NCI-H226 (cell line): ENCODE data around the gene CTNND1.
"Not testable (repeated sequence)": the region's sequence is repeated elsewhere in the genome, so short reads cannot be mapped to it uniquely, and the experiment has no call there.

Experiments used
- DNase-seq: peaks from one replicate; pipeline ENCODE4 v3.0.0-alpha.2; 2015

Gene CTNND1

DNA sequence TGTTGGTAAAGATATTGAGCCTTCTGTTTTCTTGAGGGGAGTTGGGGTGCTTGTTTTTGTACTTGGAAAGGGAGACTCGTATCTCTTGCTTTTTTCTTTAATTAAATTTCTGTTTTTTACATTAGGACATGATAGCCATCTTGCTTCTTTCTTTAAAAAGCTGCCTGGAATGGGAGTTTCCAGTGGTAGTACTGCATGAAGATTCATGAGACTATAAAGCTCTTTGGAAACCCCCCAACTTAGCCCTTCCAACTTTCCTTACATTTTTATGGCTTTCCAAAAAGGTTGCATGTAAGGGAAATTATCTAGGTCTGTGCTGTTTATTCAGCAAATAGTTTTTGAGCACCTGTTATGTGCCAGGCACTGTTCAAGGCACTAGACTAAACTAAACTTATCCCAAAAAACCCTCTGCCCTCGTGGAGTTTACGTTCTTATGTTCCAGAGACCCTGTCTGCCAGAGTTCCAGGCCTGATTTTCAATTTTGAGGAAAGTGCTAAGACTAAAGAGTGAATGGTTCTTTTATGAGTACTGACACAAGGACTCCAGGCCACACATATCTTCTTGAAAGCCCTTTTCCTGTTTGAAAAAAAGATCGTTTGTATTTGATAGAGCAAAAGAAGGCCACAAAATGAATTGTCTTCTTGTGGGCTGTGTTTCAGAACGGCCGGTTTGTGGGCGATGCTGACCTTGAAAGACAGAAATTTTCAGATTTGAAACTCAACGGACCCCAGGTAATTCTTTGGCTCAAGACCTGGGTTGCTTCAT lies 31.9 kb downstream of the CTNND1 start:
- DNase-seq = no peak

GRCh38 chr11:57798905-57799559 lies 37.4 kb downstream of the CTNND1 start:
- DNase-seq = peak; percentile 93

DNA sequence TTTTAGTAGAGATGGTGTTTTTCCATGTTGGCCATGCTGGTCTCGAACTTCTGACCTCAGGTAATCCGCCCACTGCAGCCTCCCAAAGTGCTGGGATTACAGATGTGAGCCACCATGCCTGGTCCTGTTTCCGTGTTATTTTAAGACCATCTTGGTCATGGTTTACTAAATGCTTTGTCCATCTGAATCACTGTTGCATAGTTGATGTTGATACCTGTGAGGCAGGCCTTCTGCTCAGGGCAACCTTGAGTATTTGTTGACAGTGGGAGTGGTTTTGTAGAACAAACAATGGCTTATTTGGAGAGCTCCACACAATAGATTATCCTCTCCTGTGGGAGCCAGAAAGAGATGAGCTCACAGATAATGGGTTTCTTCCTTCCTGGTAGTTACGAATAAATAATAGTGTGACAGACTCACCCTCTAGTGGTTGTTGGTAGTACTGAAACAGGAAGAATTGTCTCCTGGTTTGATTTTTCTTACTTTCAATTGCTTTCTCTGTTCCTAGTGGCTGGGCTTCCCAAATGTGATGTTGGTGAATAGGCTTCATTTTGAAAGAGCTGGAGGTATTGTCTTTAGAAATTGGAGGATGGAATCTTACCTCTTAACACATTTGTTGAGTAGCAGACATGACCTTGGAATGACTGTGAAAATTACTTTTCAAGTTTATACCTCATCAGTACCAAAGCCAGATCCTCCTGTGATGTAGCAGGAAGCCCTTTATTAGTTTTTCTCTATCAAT lies 39.0 kb downstream of the CTNND1 start:
- DNase-seq = peak; percentile 40

DNA sequence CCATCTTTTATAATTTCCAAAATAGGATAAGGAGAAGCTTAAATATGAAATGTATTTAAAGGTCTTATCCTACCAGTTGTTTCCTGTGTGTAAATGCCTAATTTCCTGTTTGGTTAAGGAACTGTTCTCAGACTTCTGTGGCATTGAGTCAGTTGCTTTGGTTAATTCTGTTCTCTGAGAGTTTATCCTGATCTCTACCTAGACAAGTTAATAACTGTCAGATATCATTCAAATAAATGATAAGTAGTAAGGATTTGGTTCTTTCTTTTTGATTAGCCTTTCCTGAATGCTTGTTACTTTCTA lies 39.5 kb downstream of the CTNND1 start:
- DNase-seq = no peak

DNA sequence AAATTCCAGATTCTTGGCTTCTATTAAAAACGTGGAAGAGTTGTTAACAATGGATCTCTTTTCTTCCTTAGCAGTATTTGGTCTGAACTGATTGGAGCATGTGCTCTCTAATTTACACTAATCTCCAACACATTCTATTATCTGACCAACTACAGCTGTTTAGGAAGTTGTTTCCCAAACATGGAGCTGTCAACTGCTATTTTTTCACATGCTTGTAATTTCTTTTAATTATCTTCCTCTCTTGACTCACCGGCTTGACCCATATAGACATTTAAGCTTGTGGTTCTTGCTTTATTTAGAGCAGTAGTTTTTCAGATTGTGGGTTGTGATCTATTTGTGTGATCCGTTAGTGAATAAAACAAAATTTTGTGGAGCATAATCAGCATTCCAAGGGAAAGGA lies 40.8 kb downstream of the CTNND1 start:
- DNase-seq = no peak

DNA sequence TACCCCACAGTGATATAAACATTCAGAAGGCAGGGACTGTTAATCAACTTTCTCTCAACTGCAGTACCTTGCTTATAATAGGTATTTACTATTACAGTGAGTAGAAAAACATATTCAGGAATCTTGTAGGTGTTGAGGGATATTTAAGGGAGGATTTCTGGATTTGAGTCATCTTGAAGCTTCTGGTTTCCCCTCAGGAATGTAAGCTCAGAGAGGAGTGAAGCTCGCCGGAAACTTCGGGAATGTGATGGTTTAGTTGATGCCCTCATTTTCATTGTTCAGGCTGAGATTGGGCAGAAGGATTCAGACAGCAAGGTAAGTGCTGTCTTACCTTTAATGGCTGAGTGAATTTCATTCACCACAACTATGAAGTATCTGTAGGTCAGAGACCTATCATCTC lies 42.9 kb downstream of the CTNND1 start:
- no peak for DNase-seq

DNA sequence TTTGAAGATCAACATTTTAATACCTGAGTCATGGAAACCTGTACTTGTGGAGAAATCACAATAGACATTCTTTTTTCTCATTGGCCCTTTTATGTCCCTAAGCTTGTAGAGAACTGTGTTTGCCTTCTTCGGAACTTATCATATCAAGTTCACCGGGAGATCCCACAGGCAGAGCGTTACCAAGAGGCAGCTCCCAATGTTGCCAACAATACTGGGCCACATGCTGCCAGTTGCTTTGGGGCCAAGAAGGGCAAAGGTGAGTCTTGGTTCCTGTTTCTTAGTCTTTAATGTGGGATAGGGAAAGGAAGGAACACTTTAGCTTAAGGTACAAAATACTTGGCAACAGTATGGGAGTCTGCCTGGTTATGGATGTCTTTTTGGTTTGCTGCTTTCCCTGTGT lies 44.2 kb downstream of the CTNND1 start:
- DNase-seq = no peak

- DNase-seq = no peak
Measured at GRCh38 chr11:57812634-57813033, 51.0 kb downstream of the CTNND1 start.

- DNase-seq = no peak
Measured at GRCh38 chr11:57815476-57815875, 53.9 kb downstream of the CTNND1 start.

DNA sequence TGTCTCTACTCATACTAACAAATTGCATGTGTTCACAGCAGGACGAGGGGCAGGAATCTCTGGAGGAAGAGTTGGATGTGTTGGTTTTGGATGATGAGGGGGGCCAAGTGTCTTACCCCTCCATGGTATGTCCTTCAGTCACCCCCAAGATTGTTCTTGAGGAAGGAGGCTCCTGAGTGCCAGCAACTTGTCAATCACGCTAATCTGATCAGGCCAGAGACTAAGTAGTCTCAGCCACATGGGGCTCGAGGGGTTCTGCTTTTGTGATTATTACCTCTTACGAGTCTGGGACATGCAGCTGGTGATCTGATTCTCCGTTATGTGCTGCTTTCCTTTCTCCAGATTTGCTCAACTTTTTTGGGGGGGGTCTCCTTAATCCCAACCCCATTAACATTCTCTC lies 54.3 kb downstream of the CTNND1 start:
- no peak for DNase-seq

GRCh38 chr11:57818812-57819211 lies 57.2 kb downstream of the CTNND1 start:
- DNase-seq = no peak

DNA sequence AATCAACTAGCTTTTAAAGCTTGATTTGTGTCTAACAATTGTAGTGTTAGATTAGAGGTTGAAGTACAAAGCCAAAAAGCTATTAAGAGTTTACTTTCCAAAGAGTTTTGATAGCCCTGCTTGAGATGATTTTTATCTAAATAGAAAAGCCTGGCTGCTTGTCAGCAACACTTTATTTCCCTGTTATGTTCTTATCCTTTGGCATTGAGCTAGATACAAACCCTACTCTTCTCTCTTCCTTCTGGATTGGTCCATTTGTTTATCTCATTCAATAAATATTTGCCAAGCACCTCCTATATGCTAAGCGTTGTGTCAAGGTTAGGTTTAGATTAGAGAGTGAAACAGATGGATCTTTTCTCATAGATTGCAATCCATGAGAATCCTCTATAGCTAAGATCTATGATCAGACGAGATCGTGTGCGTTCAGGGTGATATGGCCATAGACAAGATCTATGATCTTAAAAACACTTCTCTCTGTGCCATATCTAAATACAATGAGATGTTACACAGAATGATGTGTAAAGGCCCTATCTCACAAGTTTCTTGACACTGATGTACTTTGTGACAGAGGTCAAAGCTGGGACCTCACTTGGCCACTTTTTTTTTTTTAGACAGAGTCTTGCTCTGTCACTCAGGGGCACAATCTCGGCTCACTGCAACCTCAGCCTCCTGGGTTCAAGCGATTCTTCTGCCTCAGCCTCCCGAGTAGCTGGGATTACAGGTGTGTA lies 57.8 kb downstream of the CTNND1 start:
- no peak for DNase-seq

DNA sequence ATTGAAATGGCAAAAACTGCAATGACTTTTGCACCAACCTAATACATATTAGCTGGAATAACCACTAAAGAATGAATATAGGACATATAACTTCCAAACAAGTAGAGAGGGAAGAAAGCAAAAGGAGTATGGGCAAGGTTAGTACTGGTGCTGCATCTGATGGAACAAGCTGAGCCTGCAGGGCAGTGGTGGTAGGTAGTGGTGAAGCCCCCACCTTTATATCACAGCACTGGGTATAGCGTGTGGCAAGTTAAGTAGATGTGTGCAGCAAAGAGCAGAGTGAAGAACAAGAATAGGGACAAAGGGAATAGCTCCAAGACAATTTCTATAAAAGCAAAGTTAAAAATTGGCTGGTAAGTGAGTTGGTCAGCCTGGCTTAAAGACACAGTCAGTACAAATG lies 62.3 kb downstream of the CTNND1 start:
- DNase-seq = no peak

DNA sequence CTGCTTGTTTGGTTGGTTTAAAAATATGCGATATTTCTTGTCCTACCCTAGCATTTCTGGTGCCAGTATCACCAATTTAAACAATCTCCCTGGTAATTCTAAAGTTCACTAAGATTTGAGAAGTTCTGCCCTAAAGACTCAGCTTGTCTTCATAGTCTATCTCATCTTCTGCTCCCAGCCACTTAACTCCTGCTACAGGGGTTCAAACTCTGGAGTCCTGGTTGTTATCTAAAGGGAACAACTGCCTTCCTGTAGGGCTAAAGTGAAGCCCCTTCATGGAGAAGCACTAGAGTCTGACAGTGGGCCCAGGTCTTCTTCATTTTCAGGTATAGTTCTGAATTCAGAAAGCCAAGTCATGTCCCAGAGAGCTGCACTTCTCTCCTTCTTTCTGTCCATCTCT lies 73.2 kb downstream of the CTNND1 start:
- no peak for DNase-seq

GRCh38 chr11:57838609-57839008 lies 77.0 kb downstream of the CTNND1 start:
- DNase-seq = not testable (repeated sequence)

DNA sequence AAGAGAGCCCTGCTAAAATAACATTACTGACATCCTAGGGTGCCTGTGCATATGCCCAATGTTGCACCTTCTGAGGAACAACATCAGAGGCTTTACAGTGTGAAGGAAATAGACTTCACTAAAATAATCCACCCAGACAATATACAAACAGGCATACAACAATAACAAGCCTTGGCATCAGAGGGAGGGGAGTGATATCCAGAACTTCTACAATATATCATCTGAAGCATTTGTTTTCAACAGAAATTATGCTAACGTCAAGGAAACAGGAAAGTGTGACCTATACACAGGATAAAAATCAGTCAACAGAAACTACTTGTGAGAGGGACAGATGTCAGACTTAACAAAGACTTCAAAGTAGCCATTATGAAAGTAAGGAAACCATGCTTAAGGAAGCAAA lies 81.3 kb downstream of the CTNND1 start:
- no peak for DNase-seq

DNA sequence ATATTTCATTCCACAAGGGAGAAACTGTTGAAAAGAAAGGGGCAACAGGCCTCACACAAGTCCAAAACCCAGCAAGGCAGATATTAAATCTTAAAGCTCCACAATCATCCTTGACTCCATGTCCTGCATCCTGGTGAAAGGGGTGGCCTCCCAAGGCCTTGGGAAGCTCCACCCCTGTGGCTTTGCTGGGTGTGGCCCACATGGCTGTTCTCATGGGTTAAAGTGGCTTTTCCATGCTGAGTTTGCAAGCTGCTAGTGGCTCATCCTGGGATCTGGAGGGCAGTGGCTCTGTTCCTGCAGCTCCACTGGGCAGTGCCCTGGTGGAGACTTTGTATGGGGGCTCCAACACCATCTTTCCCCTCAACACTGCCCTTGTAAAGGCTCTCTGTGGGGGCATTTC lies 106.4 kb downstream of the CTNND1 start:
- DNase-seq = no peak

DNA sequence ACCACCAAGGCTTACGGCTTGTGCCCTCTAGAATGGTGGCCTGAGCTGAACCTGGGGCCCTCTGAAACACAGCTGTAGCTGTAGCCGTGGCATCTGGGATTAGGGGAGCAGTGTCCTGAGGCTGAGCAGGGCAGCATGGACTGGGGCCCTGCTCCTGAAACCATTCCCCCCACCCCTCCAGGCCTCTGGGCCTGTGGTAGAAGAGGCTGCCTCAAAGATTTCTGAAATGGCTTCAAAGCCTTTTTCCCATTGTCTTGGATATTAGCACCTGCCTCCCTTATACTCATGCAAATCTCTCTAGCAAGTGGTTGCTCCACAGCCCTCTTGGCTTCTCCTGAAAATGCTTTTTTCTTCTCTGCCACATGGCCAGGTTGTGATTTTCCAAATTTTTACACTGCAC lies 106.9 kb downstream of the CTNND1 start:
- DNase-seq = no peak
